Neural cell (in vitro differentiated cells): Measurements from ENCODE around the gene ANO8. TPM values are rescaled to one million over a fixed set of nuclear protein-coding genes. Genes with fewer than 3 reads are reported as not detected.

ENCODE experiments used
- H2AFZ ChIP-seq: fragments of 200-600, 300-800 bp; sonication (generic), shearing (Covaris generic); 2 replicates; pipeline ENCODE4 v1.6.0; 2014; ENCODE audit warnings: low read depth, mild to moderate bottlenecking, antibody characterized with exemption, low read length, moderate library complexity
- H3F3A ChIP-seq: fragments of 200-600 bp; shearing (Covaris generic); 2 replicates; pipeline ENCODE4 v1.6.1; 2016; ENCODE audit warnings: mild to moderate bottlenecking, moderate library complexity, mixed read lengths, antibody characterized with exemption, low read length; ENCODE audit not compliant: insufficient read depth, poor library complexity, severe bottlenecking
- H3K27ac ChIP-seq: fragments of 200-600, 300-800 bp; sonication (generic), shearing (Covaris generic); 2 replicates; pipeline ENCODE4 v1.5.1; 2014; ENCODE audit warnings: mild to moderate bottlenecking, low read length, moderate library complexity
- H3K27me3 ChIP-seq: fragments of 300-800, 200-600 bp; sonication (generic), shearing (Covaris generic); 2 replicates; pipeline ENCODE4 v1.6.0; 2014; ENCODE audit warnings: mild to moderate bottlenecking, low read depth, low read length, moderate library complexity; ENCODE audit not compliant: insufficient read depth
- H3K36me3 ChIP-seq: fragments of 300-800, 200-600 bp; sonication (generic), shearing (Covaris generic); 2 replicates; pipeline ENCODE4 v1.5.1; 2014; ENCODE audit warnings: mild to moderate bottlenecking, antibody characterized with exemption, low read length, moderate library complexity; ENCODE audit not compliant: insufficient read depth
- H3K4me2 ChIP-seq: fragments of 300-800, 200-600 bp; sonication (generic), shearing (Covaris generic); 2 replicates; pipeline ENCODE4 v1.6.0; 2014; ENCODE audit warnings: mild to moderate bottlenecking, low read length
- H3K4me3 ChIP-seq: fragments of 300-800, 200-600 bp; sonication (generic), shearing (Covaris generic); 2 replicates; pipeline ENCODE4 v1.5.1; 2014; ENCODE audit warnings: mild to moderate bottlenecking, low read length, moderate library complexity
- H3K79me2 ChIP-seq: fragments of 200-600 bp; shearing (Covaris generic); replicated peaks from 2 replicates; pipeline ENCODE4 v1.6.0; 2014; ENCODE audit warnings: mild to moderate bottlenecking, low read length, moderate library complexity; ENCODE audit not compliant: insufficient read depth
- H3K9ac ChIP-seq: fragments of 300-800, 200-600 bp; sonication (generic), shearing (Covaris generic); 2 replicates; pipeline ENCODE4 v1.6.1; 2016; ENCODE audit warnings: mild to moderate bottlenecking, low read length, mixed read lengths
- H3K9me2 ChIP-seq: fragments of 200-600 bp; shearing (Covaris generic); 2 replicates; pipeline ENCODE4 v1.6.1; 2016; ENCODE audit warnings: mild to moderate bottlenecking, low read length, mixed read lengths; ENCODE audit not compliant: insufficient read depth
- H3K9me3 ChIP-seq: fragments of 200-600, 300-800 bp; sonication (generic), shearing (Covaris generic); 2 replicates; pipeline ENCODE4 v1.6.1; 2016; ENCODE audit warnings: mild to moderate bottlenecking, mixed run types, low read length, moderate library complexity, mixed read lengths
- H4K20me1 ChIP-seq: fragments of 200-600 bp; shearing (Covaris generic); 2 replicates; pipeline ENCODE4 v1.6.1; 2016; ENCODE audit warnings: mild to moderate bottlenecking, mixed run types; ENCODE audit not compliant: insufficient read depth
- EP300 ChIP-seq: fragments of 450-650 bp; conservative IDR thresholded peaks from 2 replicates; pipeline ENCODE4 v1.6.1; 2014; ENCODE audit warnings: antibody characterized with exemption, mild to moderate bottlenecking, moderate library complexity; ENCODE audit not compliant: poor library complexity, severe bottlenecking
- EZH2 ChIP-seq: fragments of 200-600, 300-800 bp; shearing (Covaris generic), sonication (generic); IDR thresholded peaks from 2 replicates; pipeline ENCODE4 v1.6.1; 2014; ENCODE audit warnings: antibody characterized with exemption, low read length, borderline replicate concordance, mild to moderate bottlenecking; ENCODE audit not compliant: insufficient read depth, poor library complexity, severe bottlenecking
- MXI1 ChIP-seq: fragments of 450-650 bp; conservative IDR thresholded peaks from 2 replicates; pipeline ENCODE4 v1.6.1; 2014; ENCODE audit warnings: antibody characterized with exemption, mild to moderate bottlenecking; ENCODE audit not compliant: poor library complexity, severe bottlenecking
- POLR2AphosphoS5 ChIP-seq: IDR thresholded peaks from 2 replicates; pipeline ENCODE4 v1.6.1; 2012
- RAD21 ChIP-seq: fragments of 450-650 bp; conservative IDR thresholded peaks from 2 replicates; pipeline ENCODE4 v1.6.1; 2014; ENCODE audit warnings: antibody characterized with exemption, mild to moderate bottlenecking, moderate library complexity
- SMC3 ChIP-seq: fragments of 450-650 bp; conservative IDR thresholded peaks from 2 replicates; pipeline ENCODE4 v1.6.1; 2014; ENCODE audit warnings: antibody characterized with exemption, mild to moderate bottlenecking, moderate library complexity; ENCODE audit not compliant: poor library complexity
- TAF1 ChIP-seq: IDR thresholded peaks from 2 replicates; pipeline ENCODE4 v1.6.1; 2012; ENCODE audit warnings: low read depth
- polyA plus RNA-seq: library from polyadenylated mRNA; depleted of rRNA; stranded (reverse); fragments of >200 nt; gene quantifications from 2 replicates; pipeline ENCODE4 v1.2.3, GENCODE V29; 2014
- TF ChIP-seq, protein P1 (sequence below): IDR thresholded peaks from 2 replicates; pipeline ENCODE4 v1.6.1; 2012; ENCODE audit warnings: borderline replicate concordance
- TF ChIP-seq, protein P2 (sequence below): fragments of 450-650 bp; IDR thresholded peaks from 2 replicates; pipeline ENCODE4 v1.5.1; 2014; ENCODE audit warnings: antibody characterized with exemption, mild to moderate bottlenecking, moderate library complexity; ENCODE audit not compliant: poor library complexity, severe bottlenecking

The ANO8 gene
- polyA plus RNA-seq, 1 donor from 2014 or later, result 51.3 TPM

DNA sequence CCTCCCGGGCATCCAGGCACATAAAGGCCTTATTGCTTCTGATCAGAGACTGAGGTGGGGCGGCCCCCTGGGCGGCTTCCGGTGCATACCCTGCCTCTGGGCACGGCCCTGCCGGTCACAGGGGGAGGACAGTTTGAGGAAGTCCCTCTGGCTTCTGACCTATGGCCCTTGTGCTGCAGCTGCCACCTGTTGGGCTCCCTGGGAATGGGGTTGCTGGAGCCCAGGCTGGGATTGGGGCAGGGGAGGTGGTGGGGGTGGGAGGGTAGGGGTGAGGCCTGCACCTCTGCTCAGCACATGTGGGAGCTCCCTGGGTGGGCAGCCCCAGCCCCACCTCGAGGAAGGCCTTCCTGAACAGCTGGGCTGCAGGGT lies 10.7 kb downstream of the ANO8 start:
- H3K9ac ChIP-seq, result no peak overlapping the region
- no peaks in the 10 kb centered on the region for H3K9me2 ChIP-seq
- no peaks in the 10 kb centered on the region for H3K27me3 ChIP-seq
- H3F3A ChIP-seq, result no peaks in the 10 kb centered on the region
- H3K9me3 ChIP-seq, result no peaks in the 10 kb centered on the region
- no peaks in the 10 kb centered on the region for H4K20me1 ChIP-seq
- H3K4me2 ChIP-seq, result no peak overlapping the region
- no peak overlapping the region for H2AFZ ChIP-seq
- no peaks in the 10 kb centered on the region for H3K79me2 ChIP-seq
- TF ChIP-seq EZH2, result no peak
- no peak for TF ChIP-seq RAD21
- TF ChIP-seq MXI1, result no peak
- TF ChIP-seq EP300, result no peak
- TF ChIP-seq SMC3, result no peak
- H3K4me3 ChIP-seq, result no peak overlapping the region
- H3K27ac ChIP-seq, result no peak overlapping the region
- no peaks in the 10 kb centered on the region for H3K36me3 ChIP-seq

DNA sequence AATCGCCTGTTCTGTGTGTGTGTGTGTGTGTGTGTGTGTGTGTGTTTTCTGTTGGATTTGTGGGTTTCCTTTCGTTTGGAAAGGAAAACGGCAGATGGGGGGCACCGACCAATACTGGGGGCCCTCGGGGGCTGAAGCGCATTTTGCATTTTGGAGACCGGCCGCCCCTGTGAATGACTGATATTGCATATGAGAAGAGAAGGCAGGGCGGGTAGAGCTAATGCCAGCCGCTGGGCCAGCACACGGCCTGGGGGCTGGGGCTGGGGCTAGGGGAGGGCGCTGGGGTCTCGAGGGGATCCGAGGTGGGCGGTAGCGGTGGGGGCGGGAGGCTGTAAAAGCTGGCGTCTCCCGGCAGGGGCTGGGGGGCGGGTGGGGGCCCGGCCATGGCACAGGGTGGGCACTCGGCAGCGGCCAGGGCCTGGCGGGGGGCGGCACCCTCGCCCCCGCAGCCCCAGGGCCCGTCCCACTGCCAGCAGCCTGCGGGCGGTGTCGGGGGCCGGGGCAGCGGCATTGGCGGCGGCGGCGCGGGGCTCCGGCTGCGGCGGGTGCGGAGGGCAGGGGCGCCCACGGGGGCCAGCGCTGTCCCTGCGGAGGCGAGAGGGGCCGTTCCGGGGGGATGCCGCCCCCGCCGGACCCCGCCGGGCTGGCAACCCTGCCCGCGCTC lies 11.2 kb downstream of the ANO8 start:
- no peak overlapping the region for H3K4me2 ChIP-seq
- TF ChIP-seq POLR2AphosphoS5, result no peak
- no peak for TF ChIP-seq MXI1
- no peak for TF ChIP-seq EZH2
- no peak for TF ChIP-seq TAF1
- TF ChIP-seq EP300, result no peak
- TF ChIP-seq, protein P1, sequence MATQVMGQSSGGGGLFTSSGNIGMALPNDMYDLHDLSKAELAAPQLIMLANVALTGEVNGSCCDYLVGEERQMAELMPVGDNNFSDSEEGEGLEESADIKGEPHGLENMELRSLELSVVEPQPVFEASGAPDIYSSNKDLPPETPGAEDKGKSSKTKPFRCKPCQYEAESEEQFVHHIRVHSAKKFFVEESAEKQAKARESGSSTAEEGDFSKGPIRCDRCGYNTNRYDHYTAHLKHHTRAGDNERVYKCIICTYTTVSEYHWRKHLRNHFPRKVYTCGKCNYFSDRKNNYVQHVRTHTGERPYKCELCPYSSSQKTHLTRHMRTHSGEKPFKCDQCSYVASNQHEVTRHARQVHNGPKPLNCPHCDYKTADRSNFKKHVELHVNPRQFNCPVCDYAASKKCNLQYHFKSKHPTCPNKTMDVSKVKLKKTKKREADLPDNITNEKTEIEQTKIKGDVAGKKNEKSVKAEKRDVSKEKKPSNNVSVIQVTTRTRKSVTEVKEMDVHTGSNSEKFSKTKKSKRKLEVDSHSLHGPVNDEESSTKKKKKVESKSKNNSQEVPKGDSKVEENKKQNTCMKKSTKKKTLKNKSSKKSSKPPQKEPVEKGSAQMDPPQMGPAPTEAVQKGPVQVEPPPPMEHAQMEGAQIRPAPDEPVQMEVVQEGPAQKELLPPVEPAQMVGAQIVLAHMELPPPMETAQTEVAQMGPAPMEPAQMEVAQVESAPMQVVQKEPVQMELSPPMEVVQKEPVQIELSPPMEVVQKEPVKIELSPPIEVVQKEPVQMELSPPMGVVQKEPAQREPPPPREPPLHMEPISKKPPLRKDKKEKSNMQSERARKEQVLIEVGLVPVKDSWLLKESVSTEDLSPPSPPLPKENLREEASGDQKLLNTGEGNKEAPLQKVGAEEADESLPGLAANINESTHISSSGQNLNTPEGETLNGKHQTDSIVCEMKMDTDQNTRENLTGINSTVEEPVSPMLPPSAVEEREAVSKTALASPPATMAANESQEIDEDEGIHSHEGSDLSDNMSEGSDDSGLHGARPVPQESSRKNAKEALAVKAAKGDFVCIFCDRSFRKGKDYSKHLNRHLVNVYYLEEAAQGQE, result no peak
- TF ChIP-seq RAD21, result no peak
- no peak for TF ChIP-seq SMC3
- TF ChIP-seq, protein P2, sequence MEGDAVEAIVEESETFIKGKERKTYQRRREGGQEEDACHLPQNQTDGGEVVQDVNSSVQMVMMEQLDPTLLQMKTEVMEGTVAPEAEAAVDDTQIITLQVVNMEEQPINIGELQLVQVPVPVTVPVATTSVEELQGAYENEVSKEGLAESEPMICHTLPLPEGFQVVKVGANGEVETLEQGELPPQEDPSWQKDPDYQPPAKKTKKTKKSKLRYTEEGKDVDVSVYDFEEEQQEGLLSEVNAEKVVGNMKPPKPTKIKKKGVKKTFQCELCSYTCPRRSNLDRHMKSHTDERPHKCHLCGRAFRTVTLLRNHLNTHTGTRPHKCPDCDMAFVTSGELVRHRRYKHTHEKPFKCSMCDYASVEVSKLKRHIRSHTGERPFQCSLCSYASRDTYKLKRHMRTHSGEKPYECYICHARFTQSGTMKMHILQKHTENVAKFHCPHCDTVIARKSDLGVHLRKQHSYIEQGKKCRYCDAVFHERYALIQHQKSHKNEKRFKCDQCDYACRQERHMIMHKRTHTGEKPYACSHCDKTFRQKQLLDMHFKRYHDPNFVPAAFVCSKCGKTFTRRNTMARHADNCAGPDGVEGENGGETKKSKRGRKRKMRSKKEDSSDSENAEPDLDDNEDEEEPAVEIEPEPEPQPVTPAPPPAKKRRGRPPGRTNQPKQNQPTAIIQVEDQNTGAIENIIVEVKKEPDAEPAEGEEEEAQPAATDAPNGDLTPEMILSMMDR, result no peak
- H3K36me3 ChIP-seq, result no peaks in the 10 kb centered on the region
- no peaks in the 10 kb centered on the region for H4K20me1 ChIP-seq
- H3K27me3 ChIP-seq, result no peaks in the 10 kb centered on the region
- no peak overlapping the region for H3K4me3 ChIP-seq
- no peaks in the 10 kb centered on the region for H3K9me2 ChIP-seq
- no peaks in the 10 kb centered on the region for H3K79me2 ChIP-seq
- no peak overlapping the region for H3K9ac ChIP-seq
- H3K27ac ChIP-seq, result no peak overlapping the region
- H2AFZ ChIP-seq, result no peak overlapping the region
- H3K9me3 ChIP-seq, result no peaks in the 10 kb centered on the region
- H3F3A ChIP-seq, result no peaks in the 10 kb centered on the region
